ENCODE results near the gene ZNF592.
A peak's percentile ranks its signal among the peaks of the same experiment; 100 is the strongest.

ZNF592 gene

DNA sequence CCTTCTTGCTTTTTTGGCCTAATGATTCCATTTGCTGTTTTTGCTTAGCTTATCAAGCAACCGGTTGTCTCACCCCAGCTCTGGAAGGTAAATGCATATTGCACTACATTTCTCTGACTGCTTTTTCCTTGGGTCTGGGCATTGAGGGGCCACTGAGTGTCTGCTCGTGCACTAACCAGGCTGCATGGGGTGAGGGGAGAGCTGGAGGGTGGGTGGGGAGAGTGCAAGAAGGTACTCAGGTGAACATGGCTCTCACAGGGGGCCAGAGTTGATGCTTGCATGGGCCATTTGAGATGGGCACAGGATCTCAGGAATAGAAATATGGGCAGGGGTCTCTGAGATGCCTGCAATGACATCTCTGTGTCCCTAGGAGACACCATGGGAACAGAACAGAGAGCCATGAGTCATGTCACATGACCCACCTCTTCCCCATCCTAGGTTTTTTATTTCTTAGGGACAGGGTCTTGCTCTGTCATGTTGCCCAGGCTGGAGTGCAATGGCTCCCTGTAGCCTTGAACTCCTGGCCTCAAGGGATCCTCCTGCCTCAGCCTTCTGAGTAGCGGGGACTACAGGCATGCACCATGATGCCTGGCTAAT, 75.0 kb downstream of the ZNF592 start:
- DNase-seq (ENCODE audit: low spot score) = no peak
- no peak for TF ChIP-seq CTCF (IDR thresholded peaks at IDR 0.05; ENCODE audit: extremely low read depth, missing control alignments)

- TF ChIP-seq CTCF (IDR thresholded peaks at IDR 0.05; ENCODE audit: extremely low read depth, missing control alignments) = no peak
- no peak for DNase-seq (ENCODE audit: low spot score)
Measured at GRCh38 chr15:84824260-84825007, 76.0 kb downstream of the ZNF592 start.

GRCh38 chr15:84826369-84826823, 78.0 kb downstream of the ZNF592 start:
- TF ChIP-seq CTCF (IDR thresholded peaks at IDR 0.05; ENCODE audit: extremely low read depth, missing control alignments) = peak; percentile 39
- peak; percentile 58 for DNase-seq (ENCODE audit: low spot score)

GRCh38 chr15:84827246-84827645, 78.9 kb downstream of the ZNF592 start:
- no peak for TF ChIP-seq CTCF (IDR thresholded peaks at IDR 0.05; ENCODE audit: extremely low read depth, missing control alignments)
- no peak for DNase-seq (ENCODE audit: low spot score)

- no peak for DNase-seq (ENCODE audit: low spot score)
- no peak for TF ChIP-seq CTCF (IDR thresholded peaks at IDR 0.05; ENCODE audit: extremely low read depth, missing control alignments)
Measured at GRCh38 chr15:84828086-84828908, 79.9 kb downstream of the ZNF592 start.

DNA sequence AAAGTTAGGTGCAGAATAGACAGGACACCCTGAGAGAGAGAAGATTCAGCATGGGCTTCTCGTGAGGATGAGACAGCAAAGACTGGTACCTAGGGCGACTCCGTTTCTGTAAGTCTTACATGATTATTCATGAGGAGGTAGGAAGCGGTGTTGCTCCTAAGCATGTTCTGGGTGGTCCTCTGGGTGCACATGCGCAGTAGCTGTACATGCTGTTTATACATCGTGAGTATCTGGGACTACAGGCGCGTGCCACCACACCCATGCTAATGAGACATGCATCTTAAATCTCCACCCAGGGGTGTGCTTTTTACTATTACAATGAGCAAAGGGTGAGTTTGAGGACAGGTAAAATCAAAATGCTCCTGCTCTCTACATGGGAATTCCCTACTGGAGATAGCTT, 81.0 kb downstream of the ZNF592 start:
- DNase-seq (ENCODE audit: low spot score) = no peak
- no peak for TF ChIP-seq CTCF (IDR thresholded peaks at IDR 0.05; ENCODE audit: extremely low read depth, missing control alignments)

GRCh38 chr15:84830036-84830435, 81.6 kb downstream of the ZNF592 start:
- DNase-seq (ENCODE audit: low spot score) = no peak
- TF ChIP-seq CTCF (IDR thresholded peaks at IDR 0.05; ENCODE audit: extremely low read depth, missing control alignments) = no peak
